HG03139 (cell line): ENCODE measurements around the gene ZBTB25.

Experiments
- ATAC-seq: cut with Tn5 transposase; IDR thresholded peaks from one replicate; pipeline ENCODE4 v1.9.1; 2021; ENCODE audit not compliant: unreplicated experiment

ZBTB25 gene

DNA sequence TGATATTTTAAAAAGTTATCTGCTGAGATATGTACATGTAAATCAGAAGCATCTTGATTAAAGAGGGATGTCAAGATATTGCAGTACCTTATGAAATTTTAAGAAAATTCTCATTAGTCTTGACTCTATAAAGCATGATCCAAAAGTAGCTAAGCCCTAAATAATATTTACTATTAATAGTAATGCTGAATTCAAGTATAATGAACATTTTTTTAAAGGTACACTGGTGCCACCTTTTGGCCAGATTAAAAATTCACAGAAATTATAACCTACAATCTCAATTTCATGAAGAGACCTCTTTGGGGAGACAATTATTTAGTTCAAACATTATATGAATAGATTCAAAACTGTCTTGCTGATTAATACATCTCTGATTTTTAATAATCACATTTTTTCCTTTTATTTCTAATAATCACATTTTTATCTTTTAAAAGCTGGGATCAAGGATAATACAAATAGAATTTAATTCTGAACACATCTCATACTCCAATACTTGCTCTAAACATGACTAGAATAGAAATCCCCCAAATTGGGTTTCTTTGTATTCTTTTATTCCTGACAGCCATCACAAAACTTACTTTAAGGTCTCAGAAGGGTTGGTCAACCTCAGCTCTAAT, 24.9 kb downstream of the ZBTB25 start:
- no peak for ATAC-seq

DNA sequence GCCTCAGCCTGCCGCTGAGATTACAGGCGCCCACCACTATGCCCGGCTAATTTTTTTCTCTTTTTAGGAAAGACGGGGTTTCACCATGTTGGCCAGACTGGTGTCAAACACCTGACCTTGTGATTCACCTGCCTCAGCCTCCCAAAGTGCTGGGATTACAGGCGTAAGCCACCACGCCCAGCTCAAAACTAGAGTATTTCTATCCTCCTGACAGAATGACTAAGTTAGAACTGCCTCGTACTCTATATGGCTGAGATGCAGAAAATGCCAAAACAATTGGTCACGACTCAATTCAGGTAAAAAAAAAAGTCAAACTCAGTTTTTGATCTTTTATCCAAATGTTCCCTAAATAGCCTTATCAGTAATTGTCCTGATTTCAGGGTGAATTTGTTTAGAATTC, 27.2 kb downstream of the ZBTB25 start:
- no peak for ATAC-seq

DNA sequence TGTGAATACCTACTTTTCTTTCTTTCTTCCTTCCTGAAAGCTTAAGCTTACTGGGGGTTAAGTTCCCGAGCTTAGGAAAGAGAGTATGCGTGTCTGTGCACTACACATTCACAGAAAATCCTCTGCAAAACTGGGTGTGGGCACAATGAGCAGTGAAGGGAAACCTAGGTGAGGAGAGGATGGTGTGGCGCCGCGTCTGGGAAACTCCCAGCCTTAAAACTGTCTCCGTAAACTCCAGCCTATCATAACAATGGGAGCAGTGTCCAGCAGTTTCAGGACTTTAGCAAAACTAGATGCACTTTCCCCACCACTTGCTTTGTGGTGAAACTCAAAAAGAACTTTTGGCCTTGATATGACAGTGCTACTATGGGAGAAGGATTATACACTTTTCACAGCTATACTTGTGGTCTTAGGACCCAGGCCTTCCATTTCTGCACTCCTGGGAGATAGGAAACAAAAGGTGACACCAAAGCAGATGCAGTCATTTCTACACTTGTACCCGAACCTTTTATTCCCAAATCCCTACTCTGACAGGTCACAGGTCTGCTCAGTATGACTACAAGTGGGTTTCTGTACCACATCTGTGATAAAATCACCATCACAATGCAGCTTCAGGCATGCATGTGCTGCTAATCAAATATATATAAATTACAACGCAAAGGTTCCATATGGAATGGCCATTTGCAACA, 27.9 kb downstream of the ZBTB25 start:
- no peak for ATAC-seq

DNA sequence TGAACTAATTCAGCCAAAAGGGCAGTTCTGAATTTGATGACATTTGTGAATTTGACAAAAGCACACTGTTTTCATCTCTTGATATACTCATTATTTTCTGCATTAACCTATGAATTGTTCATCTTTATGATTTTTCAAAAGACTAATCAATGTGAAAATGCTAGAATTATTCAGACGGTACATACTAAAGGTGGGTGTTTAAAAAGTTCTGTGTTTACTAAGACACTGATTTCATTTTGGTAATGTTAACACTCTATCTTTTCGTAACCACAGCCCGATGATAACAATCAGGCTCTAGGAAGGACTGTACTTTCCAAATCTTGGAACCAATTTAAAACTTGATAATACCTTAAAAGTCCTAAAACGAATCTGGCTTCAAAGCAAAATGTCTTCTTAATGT, 28.9 kb downstream of the ZBTB25 start:
- no peak for ATAC-seq

DNA sequence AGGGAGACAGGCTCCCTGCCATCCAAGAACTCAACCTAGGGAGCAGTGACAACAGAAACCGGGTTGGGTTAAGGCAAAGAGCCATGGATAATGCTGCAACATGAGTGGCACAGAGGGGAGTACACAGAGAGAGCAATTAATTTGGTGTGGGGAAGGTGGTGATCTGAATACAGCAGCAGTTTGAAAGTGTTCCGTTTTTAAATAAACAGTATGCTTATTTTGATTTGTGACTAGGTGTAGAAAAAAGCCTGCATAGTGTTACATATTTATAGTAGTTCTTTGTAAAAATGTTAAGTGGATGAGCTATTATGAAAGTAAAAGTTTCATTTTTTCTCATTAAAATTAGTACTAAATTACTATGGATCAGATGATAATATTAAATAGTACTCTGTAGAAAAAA, 29.6 kb downstream of the ZBTB25 start:
- ATAC-seq = no peak

DNA sequence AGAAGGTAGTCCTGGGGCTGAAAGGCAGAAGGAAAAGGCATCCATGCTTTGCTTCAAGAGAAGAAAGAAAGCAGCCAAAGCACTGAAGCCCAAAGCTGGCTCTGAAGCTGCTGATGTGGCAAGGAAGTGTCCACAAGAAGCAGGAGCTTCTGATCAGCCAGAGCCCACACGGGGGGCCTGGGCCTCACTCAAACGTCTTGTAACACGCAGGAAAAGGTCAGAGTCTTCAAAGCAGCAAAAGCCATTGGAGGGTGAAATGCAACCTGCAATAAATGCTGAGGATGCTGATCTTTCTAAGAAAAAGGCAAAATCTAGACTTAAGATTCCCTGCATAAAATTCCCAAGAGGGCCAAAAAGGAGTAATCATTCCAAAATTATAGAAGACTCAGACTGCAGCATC, 35.2 kb downstream of the ZBTB25 start:
- ATAC-seq = no peak

DNA sequence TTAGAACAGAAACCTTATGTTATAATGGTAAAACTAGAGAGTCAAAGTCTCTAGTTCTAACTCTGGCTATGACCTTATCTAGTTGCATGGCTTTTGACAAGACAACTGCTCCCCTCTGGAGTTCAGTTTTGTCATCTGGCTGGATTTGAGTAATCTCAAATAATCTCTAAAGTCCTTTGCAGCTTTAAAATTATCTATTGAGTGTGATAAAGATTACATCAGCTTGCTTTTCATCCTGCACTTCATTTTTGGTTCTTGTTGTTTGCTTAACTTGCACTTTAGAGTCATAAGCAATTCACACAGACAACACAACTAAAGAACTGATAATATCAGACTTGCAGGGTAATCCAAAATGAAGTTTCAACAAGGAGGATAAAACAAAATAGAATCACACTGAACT, 36.1 kb downstream of the ZBTB25 start:
- ATAC-seq = no peak

DNA sequence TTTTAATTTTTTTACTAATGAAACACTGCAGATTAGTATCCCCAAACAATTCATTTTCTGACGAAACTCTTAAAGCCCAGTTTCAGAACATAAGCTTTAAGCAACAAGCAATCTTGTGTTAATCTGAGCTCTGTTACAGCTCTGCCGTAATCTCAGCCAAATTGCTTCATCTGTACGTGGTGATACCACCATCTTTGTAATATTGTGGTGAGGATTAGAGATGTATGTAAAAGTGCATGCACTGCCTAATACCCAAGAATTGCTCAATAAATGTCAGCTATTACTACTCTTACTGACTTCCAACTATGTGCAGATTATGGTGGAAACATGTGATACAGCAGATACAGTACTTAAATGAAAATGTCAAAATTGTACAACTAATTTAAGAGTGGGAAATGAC, 36.5 kb downstream of the ZBTB25 start:
- ATAC-seq = no peak

DNA sequence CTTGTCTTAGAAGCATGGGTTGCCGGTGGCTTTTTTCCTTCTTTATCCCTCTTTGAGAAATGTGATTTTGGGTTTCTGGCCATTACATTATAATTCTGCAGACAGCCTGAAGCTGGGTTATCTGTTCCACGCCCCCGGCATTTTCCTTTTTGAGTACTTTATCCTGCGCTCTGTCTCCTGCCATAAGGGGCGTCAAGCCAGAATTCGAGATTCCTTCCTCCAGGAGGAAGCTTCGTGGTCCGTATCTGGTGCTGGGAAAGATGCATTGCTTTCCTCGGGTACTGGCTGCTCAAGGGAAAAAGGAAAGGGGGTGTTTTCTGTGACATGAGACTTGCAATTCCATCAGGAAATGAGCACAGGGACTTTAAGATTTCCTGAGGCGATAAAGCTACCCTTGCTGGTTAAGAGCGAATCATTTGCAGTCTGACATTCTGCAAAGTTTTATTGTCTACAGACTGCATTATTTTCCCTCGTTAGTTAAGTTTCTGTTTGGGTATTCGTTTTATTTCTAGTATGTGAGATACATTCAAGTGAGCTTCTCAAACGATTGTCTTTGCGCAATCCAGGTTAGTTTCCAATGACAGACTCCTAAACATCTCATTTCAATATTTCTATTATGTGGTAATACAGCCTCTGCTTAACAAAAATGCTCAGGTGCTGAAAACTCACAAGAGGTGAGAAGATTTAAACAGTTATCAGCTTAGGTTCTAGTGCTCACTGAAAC, 37.6 kb downstream of the ZBTB25 start:
- no peak for ATAC-seq

DNA sequence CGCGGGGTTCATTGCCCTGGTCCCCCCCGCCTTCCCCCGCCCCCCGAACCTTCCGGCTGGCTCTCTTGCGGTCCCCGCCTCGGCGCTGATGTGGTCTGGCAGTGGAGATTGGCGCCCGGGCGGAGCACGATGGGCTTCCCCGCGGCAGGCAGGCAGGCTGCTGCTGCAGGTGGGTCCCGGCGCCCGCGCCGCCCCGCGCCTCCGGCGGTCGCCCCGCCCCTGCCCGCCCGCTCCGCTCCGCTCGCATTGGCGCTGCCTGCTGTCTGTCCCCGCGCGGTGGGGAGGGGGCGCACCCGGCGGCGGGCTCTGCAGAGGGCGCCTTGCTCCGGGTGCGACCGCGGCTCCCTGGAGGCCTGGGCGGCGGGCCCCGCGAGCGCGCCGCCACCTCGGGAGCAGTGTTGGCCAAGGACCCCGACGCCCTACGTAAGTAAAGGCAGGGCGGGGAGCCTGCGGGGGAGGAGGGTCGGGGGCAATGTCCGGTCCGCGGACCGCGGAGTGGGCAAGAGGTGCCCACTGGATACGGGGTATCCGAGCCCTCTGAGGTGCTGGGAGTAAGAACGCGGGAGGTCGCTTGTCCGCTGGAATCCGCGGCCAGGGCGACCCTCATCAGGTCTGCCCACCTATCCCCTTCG, 38.3 kb downstream of the ZBTB25 start, which contains the start of gene AKAP5:
TSS of gene AKAP5 (plus strand) at position 309 of the 632 bp plus-strand sequence. CDS start 2,896 bp downstream, outside the sequence.
- ATAC-seq = no peak

DNA sequence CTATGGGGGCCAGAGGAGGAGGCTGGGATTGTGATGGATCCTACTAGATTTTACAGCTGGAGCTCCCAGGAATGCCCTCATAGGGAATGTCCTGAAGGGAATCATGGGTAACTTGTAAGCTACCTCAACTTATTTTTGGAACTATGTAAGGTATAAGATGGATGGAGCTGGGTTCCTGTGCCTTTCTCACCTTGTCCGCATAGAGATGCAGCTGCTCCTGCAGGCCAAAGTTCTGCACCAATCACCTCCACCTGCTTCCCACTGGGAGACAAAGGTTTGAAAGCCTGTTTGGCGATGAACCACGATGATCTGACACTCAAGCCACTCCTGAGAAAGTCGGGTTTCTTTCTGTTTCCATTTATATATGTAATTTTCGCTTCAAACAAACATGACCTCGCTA, 39.0 kb downstream of the ZBTB25 start:
- ATAC-seq = no peak

DNA sequence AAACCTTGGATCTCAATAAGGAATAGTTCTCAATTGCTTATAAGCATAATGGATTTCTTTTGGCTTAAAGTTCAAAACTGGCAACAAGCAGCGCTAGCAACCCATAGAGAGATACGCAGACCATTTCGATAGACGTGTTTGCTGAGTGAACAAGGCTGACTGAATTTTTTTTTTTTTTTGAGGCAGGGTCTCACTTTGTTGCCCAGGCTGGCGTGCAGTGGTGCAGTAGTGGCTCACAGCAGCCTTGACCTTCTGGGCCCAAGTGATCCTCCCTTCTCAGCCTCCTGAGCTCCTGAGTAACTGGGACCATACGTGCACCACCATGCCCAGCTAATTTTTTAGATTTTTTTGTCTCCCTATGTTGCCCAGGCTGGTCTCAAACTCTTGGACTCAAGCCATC, 39.8 kb downstream of the ZBTB25 start:
- no peak for ATAC-seq

DNA sequence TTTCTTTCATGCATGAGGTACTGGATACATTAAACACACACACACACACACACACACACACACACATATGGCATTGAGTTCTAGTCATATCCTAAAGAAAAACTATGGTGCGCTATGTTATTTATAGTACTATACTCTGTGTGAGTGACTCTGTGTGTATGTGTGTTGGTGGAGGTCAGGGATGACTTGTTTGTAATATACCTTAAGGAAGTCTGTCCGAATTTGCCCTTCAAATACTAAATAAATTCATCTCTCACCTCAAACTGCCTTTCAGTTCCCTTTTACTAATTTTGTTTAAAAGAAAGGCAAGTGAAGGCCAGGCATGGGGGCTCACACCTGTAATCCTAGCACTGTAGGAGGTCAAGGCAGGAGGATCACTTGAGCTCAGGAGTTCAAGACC, 40.4 kb downstream of the ZBTB25 start:
- ATAC-seq = no peak

DNA sequence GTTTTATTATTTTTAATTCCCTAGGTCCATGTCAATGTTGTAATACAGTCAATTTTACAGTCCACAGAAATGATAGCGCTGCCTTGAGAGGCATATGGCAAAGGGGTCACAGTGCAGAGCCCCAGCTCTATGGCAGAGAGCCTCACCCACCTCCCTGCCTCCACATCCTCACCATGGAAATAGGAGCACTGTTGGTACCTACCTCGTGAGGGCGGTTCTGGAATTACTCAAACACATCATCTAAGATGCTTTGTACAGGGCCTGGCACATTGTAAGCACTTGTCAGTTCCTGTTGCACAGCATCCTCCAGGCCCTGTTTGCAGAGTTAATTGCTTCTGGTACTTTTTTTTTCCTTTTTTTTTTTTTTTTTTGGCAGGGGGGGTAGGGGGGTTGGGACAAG, 42.4 kb downstream of the ZBTB25 start:
- no peak for ATAC-seq

DNA sequence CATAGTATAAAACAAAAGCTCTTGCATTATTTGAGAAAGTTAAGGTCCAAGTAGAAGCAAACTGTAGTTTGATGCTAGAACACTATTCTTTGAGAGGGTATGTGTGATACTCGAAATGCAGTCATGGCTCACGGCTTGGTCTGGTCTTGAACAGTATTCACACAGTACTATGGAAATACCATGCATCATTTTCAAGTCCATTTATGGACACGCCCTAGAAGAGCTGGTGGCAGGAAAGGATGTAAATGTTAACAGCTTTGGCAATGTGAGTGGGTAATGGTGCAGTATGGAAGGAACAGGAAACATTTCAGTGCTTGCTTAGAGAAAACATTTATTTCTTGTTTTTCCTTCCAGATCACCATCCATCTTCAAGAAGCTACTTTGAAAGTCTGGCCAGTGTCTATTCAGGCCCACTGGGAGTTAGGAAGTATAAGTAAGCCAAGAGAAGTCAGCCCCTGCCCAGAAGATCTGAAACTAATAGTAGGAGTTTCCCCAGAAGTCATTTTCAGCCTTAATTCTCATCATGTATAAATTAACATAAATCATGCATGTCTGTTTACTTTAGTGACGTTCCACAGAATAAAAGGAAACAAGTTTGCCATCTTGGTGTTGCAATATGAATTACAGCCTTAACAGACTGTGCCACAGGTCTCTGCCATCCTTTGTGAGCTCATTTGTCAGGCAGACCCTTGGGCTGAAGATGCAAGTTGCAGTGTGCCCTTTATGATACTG, 44.1 kb downstream of the ZBTB25 start:
- no peak for ATAC-seq

DNA sequence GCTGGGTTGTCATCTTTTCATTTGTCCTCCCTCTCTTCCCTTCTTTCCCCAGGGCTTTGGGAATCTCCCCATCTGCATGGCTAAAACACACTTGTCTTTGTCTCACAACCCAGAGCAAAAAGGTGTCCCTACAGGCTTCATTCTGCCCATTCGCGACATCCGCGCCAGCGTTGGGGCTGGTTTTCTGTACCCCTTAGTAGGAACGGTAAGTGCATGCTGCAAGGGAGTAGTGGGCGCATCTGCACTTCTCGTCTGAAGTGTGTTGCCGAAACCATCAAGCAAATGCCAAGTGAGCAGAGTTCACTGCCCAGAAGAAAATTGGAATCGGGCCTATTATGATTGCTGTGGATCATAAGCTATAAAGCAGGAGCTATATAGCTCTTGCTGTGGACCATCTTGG, 49.0 kb downstream of the ZBTB25 start:
- no peak for ATAC-seq

DNA sequence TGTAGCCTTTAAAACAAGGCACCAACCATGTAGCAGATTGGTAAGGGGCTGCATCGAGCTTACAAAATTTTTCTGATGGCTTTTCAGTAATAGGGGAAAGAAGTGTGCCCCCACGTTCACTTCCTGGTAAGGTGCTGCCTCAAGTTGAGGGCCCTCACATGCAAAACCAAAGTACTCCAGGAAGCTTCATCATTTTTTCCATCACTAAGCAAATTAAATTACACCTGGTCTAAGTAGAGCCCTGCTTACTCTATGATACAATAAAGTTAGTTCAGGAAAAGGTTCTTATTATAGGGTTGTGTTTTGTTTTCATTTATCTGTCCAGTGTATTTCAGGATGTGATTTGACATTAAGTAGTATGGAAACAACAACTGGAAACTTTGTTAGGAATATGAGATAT, 53.4 kb downstream of the ZBTB25 start:
- no peak for ATAC-seq

DNA sequence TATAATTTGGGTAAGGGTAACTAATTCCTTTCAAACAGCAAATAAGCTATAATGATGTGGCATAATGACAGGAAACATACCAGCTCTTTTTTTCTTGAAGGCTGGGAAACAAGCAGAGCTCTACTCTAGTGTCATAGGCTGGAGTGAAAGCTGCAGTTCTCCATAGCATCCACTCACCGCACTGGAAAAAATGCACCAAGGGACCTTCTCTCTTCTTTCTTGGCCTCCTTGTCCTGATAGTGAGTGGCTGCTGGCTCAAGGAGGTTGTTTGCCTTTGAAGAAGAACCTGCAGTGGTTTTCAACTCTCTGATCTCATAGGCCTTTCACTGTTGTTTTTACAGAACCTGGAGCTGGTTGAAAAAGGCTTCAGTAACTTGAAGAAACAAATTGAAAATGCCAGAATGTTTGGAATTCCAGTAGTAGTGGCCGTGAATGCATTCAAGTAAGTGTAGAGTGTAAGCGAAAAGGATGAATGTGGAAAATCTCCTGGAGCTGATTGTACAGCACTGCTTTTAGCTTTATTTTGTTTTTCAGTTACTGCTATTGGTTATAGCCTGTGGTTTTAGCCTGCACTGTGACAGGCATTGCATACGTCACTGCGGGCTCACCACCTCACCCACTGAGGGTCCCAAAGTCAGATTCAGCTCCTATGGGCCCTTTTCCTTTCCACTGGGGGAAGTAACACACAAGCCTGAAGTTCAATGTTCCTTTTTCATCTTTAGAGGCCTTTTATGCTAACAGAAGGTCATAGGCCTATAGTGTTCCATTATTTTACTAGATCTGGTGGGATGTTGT, 55.6 kb downstream of the ZBTB25 start:
- ATAC-seq = no peak

DNA sequence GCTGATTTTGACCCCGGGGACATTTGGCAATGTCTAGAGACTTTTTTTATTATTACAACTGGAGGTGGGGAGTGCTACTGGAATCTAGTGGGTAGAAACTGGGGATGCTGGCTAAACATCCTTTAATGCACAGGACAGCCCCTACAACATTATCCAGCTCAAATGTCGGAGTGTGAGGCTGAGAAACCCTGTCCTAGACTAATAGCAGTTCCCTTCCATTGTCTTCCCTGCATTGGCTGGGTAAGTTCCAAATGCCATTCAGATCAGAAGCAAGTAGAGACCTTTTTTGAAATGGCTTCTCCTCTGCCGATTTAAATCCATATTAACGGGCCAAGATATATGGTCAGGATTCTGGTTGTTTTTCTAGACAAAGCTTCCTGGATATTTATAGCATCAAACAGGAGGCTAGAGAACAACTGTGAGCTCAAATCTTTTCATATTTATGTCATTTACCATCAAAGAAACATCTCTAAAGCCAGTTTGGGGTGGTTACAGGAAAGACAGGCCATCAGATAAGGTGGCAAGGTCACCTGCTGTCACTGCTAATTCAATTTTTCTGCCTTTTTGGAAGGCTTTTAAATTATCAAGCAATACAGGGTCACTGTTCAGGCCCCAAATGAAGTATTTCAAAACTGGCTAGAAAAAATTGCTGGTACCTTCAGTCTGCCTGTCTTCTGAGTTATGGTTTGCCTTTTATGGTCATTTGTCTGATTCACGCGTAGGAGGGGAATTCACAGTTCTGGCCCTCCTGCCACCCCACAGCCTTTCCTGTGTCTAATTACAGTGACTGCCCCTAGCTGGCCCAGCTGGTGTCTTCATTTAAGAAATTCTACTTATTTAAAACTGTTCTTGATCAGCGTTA, 58.4 kb downstream of the ZBTB25 start:
- ATAC-seq = peak; percentile 97
